Measurements from ENCODE around the gene HSPA12A. TPM values are rescaled to one million over a fixed set of nuclear protein-coding genes. Genes with fewer than 3 reads are reported as not detected.

Gene HSPA12A
- total RNA-seq: 10 to 100 TPM; 16.4 to 24.5 (median 22.2) TPM

GRCh38 chr10:116742367-116743265 is at the start of gene HSPA12A:
Gene HSPA12A (minus strand): TSS chr10:116742566. CDS start chr10:116742469, 97 bp downstream.
- Histone ChIP-seq H3K27me3 (peaks cover 0 to 6% (median 0%) of the 10 kb centered on the region in 4 donors), H3K4me3 (peak within 1 kb of the TSS; percentile 93 to 98 (median 96)), H3K4me1 (peaks cover 5 to 46% (median 34%) of the 10 kb centered on the region in 4 donors), H3K27ac (replicated peaks in 1 of 4) (peak within 1 kb of the TSS; percentile 96 to 99 (median 98)), H3K36me3 (no peaks in the 10 kb centered on the region), H3K9me3 (no peaks in the 10 kb centered on the region)
- intact Hi-C loops (cut with DNase I): loop anchor here (5.0 kb wide), 1 partner anchor 45 kb away; no protein-coding TSS in a partner anchor
- 0% methylated on average over 1 of the region's 114 CpGs for WGBS
- TF ChIP-seq POLR2AphosphoS5 (IDR thresholded peaks at IDR 0.05): peak; percentile 73 to 87
- TF ChIP-seq EP300 (IDR thresholded peaks at IDR 0.05): no peak
- TF ChIP-seq CTCF (IDR thresholded peaks at IDR 0.05): peak in 1 of 3 experiments; percentile 0
- peak; percentile 56 for TF ChIP-seq POLR2A (IDR thresholded peaks at IDR 0.05; ENCODE audit: low read depth)
- DNase-seq (ENCODE audit: extremely low spot score): peak; percentile 94

- H3K9me3 ChIP-seq: no peaks in the 10 kb centered on the region
- H3K4me3 ChIP-seq: no peak overlapping the region
- TF ChIP-seq POLR2A (IDR thresholded peaks at IDR 0.05; ENCODE audit: low read depth) (no peak), EP300 (IDR thresholded peaks at IDR 0.05) (no peak), CTCF (IDR thresholded peaks at IDR 0.05) (no peak), POLR2AphosphoS5 (IDR thresholded peaks at IDR 0.05) (no peak)
- H3K27me3 ChIP-seq: peaks cover 0 to 14% (median 0%) of the 10 kb centered on the region in 4 donors
- H3K27ac ChIP-seq (replicated peaks in 1 of 4): no peak overlapping the region
- DNase-seq (ENCODE audit: extremely low spot score): no peak
- intact Hi-C loops (cut with DNase I): no loop called here
- H3K4me1 ChIP-seq: peaks cover 6 to 10% (median 8%) of the 10 kb centered on the region in 4 donors
- WGBS: 98% methylated on average over 2 of the region's 2 CpGs
- no peaks in the 10 kb centered on the region for H3K36me3 ChIP-seq
Observed at GRCh38 chr10:116791241-116791640, 48.9 kb upstream of the HSPA12A start.

GRCh38 chr10:116787893-116788665 is 45.7 kb upstream of the HSPA12A start:
- Histone ChIP-seq H3K27me3 (peaks cover 0 to 8% (median 0%) of the 10 kb centered on the region in 4 donors), H3K9me3 (no peaks in the 10 kb centered on the region), H3K4me1 (peaks cover 6 to 10% (median 8%) of the 10 kb centered on the region in 4 donors), H3K27ac (replicated peaks in 1 of 4) (no peak overlapping the region), H3K36me3 (no peaks in the 10 kb centered on the region), H3K4me3 (peak overlapping the region; percentile 29 to 48 (median 36))
- TF ChIP-seq CTCF (IDR thresholded peaks at IDR 0.05) (peak; percentile 95 to 100 (median 100)), POLR2AphosphoS5 (IDR thresholded peaks at IDR 0.05) (peak in 1 of 2 donors; percentile 44), EP300 (IDR thresholded peaks at IDR 0.05) (no peak)
- 0% methylated on average over 10 of the region's 29 CpGs for WGBS
- intact Hi-C loops (cut with DNase I): loop anchor here (1.0 to 5.0 kb wide), 3 partner anchors 46 to 161 kb away; partner anchors contain the start of gene HSPA12A
- DNase-seq (ENCODE audit: extremely low spot score): no peak

GRCh38 chr10:116787053-116787659 is 44.8 kb upstream of the HSPA12A start:
- Histone ChIP-seq H3K9me3 (no peaks in the 10 kb centered on the region), H3K36me3 (no peaks in the 10 kb centered on the region), H3K4me1 (peaks cover 6 to 10% (median 8%) of the 10 kb centered on the region in 4 donors), H3K27ac (replicated peaks in 1 of 4) (no peak overlapping the region), H3K27me3 (peaks cover 0 to under 1% (median 0%) of the 10 kb centered on the region in 4 donors), H3K4me3 (no peak overlapping the region)
- TF ChIP-seq CTCF (IDR thresholded peaks at IDR 0.05) (no peak), POLR2AphosphoS5 (IDR thresholded peaks at IDR 0.05) (no peak), EP300 (IDR thresholded peaks at IDR 0.05) (no peak), POLR2A (IDR thresholded peaks at IDR 0.05; ENCODE audit: low read depth) (no peak)
- intact Hi-C loops (cut with DNase I): loop anchor here (1.0 to 5.0 kb wide), 3 partner anchors 45 to 160 kb away; partner anchors contain the start of gene HSPA12A
- DNase-seq (ENCODE audit: extremely low spot score): no peak
- 81% methylated on average over 8 of the region's 8 CpGs for WGBS

Measured in esophagus muscularis mucosa (tissue), 4 donors.